IMR-90 (cell line): Measurements from ENCODE around the gene FAU. TPM values are rescaled to one million over a fixed set of nuclear protein-coding genes. Genes with fewer than 3 reads are reported as not detected.

Experiments used
- ATAC-seq: fragments of 200-7000 bp; cut with Tn5 transposase; 2 replicates; pipeline ENCODE4 v1.9.1; 2020; ENCODE audit warnings: low read depth, mild to moderate bottlenecking, moderate library complexity
- BruUV-seq: library from RNA; stranded (reverse); fragments of 400-500 nt; replicated peaks from 2 replicates; lab custom pipeline; 2021; lab: Mats Ljungman, UMichigan
- CTCF ChIA-PET: fragments of 300-600 bp; formaldehyde crosslinking; extraction: SDS; loops from one replicate; lab custom pipeline; 2021; ENCODE audit warnings: antibody characterized with exemption; lab: Yijun Ruan, JAX
- POLR2A ChIA-PET: fragments of 300-600 bp; sonication (Branson Sonifier 250); formaldehyde crosslinking; loops from one replicate; lab custom pipeline; 2022; ENCODE audit warnings: antibody characterized with exemption; ENCODE audit not compliant: unreplicated experiment; lab: Charles Lee
- DNase-seq: peaks from one replicate; pipeline ENCODE4 v3.0.0; 2013
- H2AFZ ChIP-seq: replicated peaks from 2 replicates; pipeline ENCODE3; 2013; ENCODE audit warnings: low read length, mild to moderate bottlenecking; ENCODE audit not compliant: poor library complexity
- H2AK5ac ChIP-seq: 2 replicates; pipeline ENCODE4 v1.6.1; 2013; ENCODE audit warnings: low read depth, low read length, inconsistent platforms
- H2AK9ac ChIP-seq: replicated peaks from 2 replicates; pipeline ENCODE3; 2013; ENCODE audit warnings: mild to moderate bottlenecking, low read depth, low read length, moderate library complexity; ENCODE audit not compliant: poor library complexity
- H2BK120ac ChIP-seq: 2 replicates; pipeline ENCODE4 v1.6.1; 2013; ENCODE audit warnings: low read depth, low read length, inconsistent platforms
- H2BK15ac ChIP-seq: 3 replicates; pipeline ENCODE4 v1.6.1; 2013; ENCODE audit warnings: low read depth, low read length, inconsistent platforms
- H2BK20ac ChIP-seq: 2 replicates; pipeline ENCODE4 v1.6.1; 2013; ENCODE audit warnings: low read depth, mild to moderate bottlenecking, inconsistent platforms, low read length, moderate library complexity
- H2BK5ac ChIP-seq: 2 replicates; pipeline ENCODE4 v1.6.1; 2013; ENCODE audit warnings: mild to moderate bottlenecking, low read depth, low read length, inconsistent platforms; ENCODE audit not compliant: poor library complexity, severe bottlenecking
- H3K14ac ChIP-seq: replicated peaks from 2 replicates; pipeline ENCODE4 v1.6.1; 2013; ENCODE audit warnings: low read depth, low read length, inconsistent platforms
- H3K18ac ChIP-seq: 2 replicates; pipeline ENCODE4 v1.6.1; 2013; ENCODE audit warnings: low read depth, low read length, control low read depth
- H3K23ac ChIP-seq: 2 replicates; pipeline ENCODE4 v1.6.1; 2013; ENCODE audit warnings: low read depth, low read length, inconsistent platforms
- H3K27ac ChIP-seq: 2 replicates; pipeline ENCODE4 v1.5.1; 2013; ENCODE audit warnings: mild to moderate bottlenecking, control low read depth, low read length; ENCODE audit not compliant: insufficient read depth
- H3K27me3 ChIP-seq: 2 replicates; pipeline ENCODE4 v1.6.1; 2013; ENCODE audit warnings: low read length; ENCODE audit not compliant: control insufficient read depth, insufficient read depth
- H3K36me3 ChIP-seq: 2 replicates; pipeline ENCODE4 v1.6.1; 2013; ENCODE audit warnings: low read length, mixed read lengths; ENCODE audit not compliant: control insufficient read depth, insufficient read depth
- H3K4ac ChIP-seq: 2 replicates; pipeline ENCODE4 v1.6.1; 2013; ENCODE audit warnings: low read depth, low read length, inconsistent platforms
- H3K4me1 ChIP-seq: 2 replicates; pipeline ENCODE4 v1.6.1; 2013; ENCODE audit warnings: low read length, mixed read lengths; ENCODE audit not compliant: control insufficient read depth, insufficient read depth
- H3K4me2 ChIP-seq: 2 replicates; pipeline ENCODE4 v1.6.1; 2013; ENCODE audit warnings: low read depth, mild to moderate bottlenecking, control low read depth, low read length, moderate library complexity
- H3K4me3 ChIP-seq: 2 replicates; pipeline ENCODE4 v1.5.1; 2013; ENCODE audit warnings: low read depth, mild to moderate bottlenecking, control low read depth, low read length, moderate library complexity; ENCODE audit not compliant: insufficient read depth
- H3K56ac ChIP-seq: 2 replicates; pipeline ENCODE4 v1.6.1; 2013; ENCODE audit warnings: low read length, inconsistent platforms; ENCODE audit not compliant: insufficient read depth; ENCODE audit errors: extremely low read depth
- H3K79me1 ChIP-seq, 2 experiments: 2 replicates each; pipeline ENCODE4 v1.6.1; 2013; ENCODE audit warnings: low read length in 2 of 2, inconsistent platforms in 1 of 2, low read depth in 1 of 2
- H3K9ac ChIP-seq: 2 replicates; pipeline ENCODE4 v1.6.1; 2013; ENCODE audit warnings: low read depth, low read length, control low read depth
- H3K9me1 ChIP-seq: 2 replicates; pipeline ENCODE4 v1.6.1; 2013; ENCODE audit warnings: low read length, inconsistent platforms; ENCODE audit not compliant: insufficient read depth
- H3K9me3 ChIP-seq: 2 replicates; pipeline ENCODE4 v1.6.1; 2013; ENCODE audit warnings: low read length; ENCODE audit not compliant: control insufficient read depth, insufficient read depth
- H4K20me1 ChIP-seq: 2 replicates; pipeline ENCODE4 v1.6.1; 2013; ENCODE audit warnings: low read length, inconsistent platforms; ENCODE audit not compliant: insufficient read depth
- H4K5ac ChIP-seq: 2 replicates; pipeline ENCODE4 v1.6.1; 2013; ENCODE audit warnings: mild to moderate bottlenecking, low read depth, low read length, control low read depth
- H4K8ac ChIP-seq, 2 experiments: 2 replicates each; pipeline ENCODE4 v1.6.1; 2013; ENCODE audit warnings: low read depth in 2 of 2, low read length in 2 of 2, control low read depth in 1 of 2, inconsistent platforms in 1 of 2
- H4K91ac ChIP-seq: 2 replicates; pipeline ENCODE4 v1.6.1; 2013; ENCODE audit warnings: low read depth, low read length, inconsistent platforms; ENCODE audit not compliant: insufficient read depth
- BHLHE40 ChIP-seq: fragments of 150-350 bp; IDR thresholded peaks from 2 replicates; pipeline ENCODE4 v1.6.1; 2016; ENCODE audit warnings: mild to moderate bottlenecking, low read depth, low read length
- CEBPB ChIP-seq: IDR thresholded peaks from 2 replicates; pipeline ENCODE4 v1.6.1; 2012; ENCODE audit warnings: low read depth, low read length, improper control_type of control experiment
- CHD1 ChIP-seq: IDR thresholded peaks from 2 replicates; pipeline ENCODE4 v1.6.1; 2012; ENCODE audit warnings: low read depth, low read length, improper control_type of control experiment
- CTCF ChIP-seq: conservative IDR thresholded peaks from 2 replicates; pipeline ENCODE4 v1.5.1; 2012; ENCODE audit warnings: mild to moderate bottlenecking, low read depth, low read length, improper control_type of control experiment
- FOS ChIP-seq: fragments of 150-350 bp; IDR thresholded peaks from 2 replicates; pipeline ENCODE4 v1.6.1; 2016; ENCODE audit warnings: low read depth, low read length
- MAFK ChIP-seq: IDR thresholded peaks from 2 replicates; pipeline ENCODE4 v1.6.1; 2012; ENCODE audit warnings: low read depth, low read length, improper control_type of control experiment
- MAZ ChIP-seq: IDR thresholded peaks from 2 replicates; pipeline ENCODE4 v1.6.1; 2012; ENCODE audit warnings: low read depth, mild to moderate bottlenecking, low read length, improper control_type of control experiment, moderate library complexity, borderline replicate concordance
- MXI1 ChIP-seq: IDR thresholded peaks from 2 replicates; pipeline ENCODE4 v1.6.1; 2012; ENCODE audit warnings: low read depth, mild to moderate bottlenecking, low read length, moderate library complexity, borderline replicate concordance
- NFE2L2 ChIP-seq: fragments of 150-350 bp; IDR thresholded peaks from 2 replicates; pipeline ENCODE4 v1.6.1; 2016; ENCODE audit warnings: low read depth, mild to moderate bottlenecking, low read length
- POLR2A ChIP-seq: IDR thresholded peaks from 2 replicates; pipeline ENCODE4 v1.6.1; 2012; ENCODE audit warnings: mild to moderate bottlenecking, low read depth, low read length
- RAD21 ChIP-seq: IDR thresholded peaks from 2 replicates; pipeline ENCODE4 v1.6.1; 2012; ENCODE audit warnings: low read length, improper control_type of control experiment
- RCOR1 ChIP-seq: IDR thresholded peaks from 2 replicates; pipeline ENCODE4 v1.6.1; 2012; ENCODE audit warnings: mild to moderate bottlenecking, low read length, improper control_type of control experiment; ENCODE audit not compliant: insufficient replicate concordance
- RFX5 ChIP-seq: IDR thresholded peaks from 2 replicates; pipeline ENCODE4 v1.8.0; 2012; ENCODE audit warnings: low read depth, mild to moderate bottlenecking, low read length, moderate library complexity
- SMC3 ChIP-seq: fragments of 150-350 bp; IDR thresholded peaks from 2 replicates; pipeline ENCODE4 v1.6.1; 2016; ENCODE audit warnings: low read depth, mild to moderate bottlenecking, antibody characterized with exemption, low read length, moderate library complexity
- USF2 ChIP-seq: fragments of 150-350 bp; IDR thresholded peaks from 2 replicates; pipeline ENCODE4 v1.6.1; 2017; ENCODE audit warnings: mild to moderate bottlenecking, antibody characterized with exemption, low read length, low read depth
- WGBS, 2 experiments: methylation state at CpG; one replicate each; pipeline versions ENCODE4 v1.1.5 to v1.1.7; 2013; ENCODE audit warnings: missing lambda C conversion rate in 2 of 2; ENCODE audit not compliant: insufficient read length in 1 of 2; ENCODE audit errors: extremely low coverage in 2 of 2; 5-methylcytosine and 5-hydroxymethylcytosine counted together
- dilution Hi-C: fragments of 300-500 bp; cut with HindIII; formaldehyde crosslinking; loops from one replicate; pipeline ENCODE4 v1.14.3; 2018; ENCODE audit warnings: low sequenced_read_pairs; ENCODE audit not compliant: unreplicated experiment
- in situ Hi-C: fragments of 300-500 bp; cut with MboI; formaldehyde crosslinking; loops from 3 replicates; pipeline ENCODE4 v1.14.3; 2019; ENCODE audit warnings: low sequenced_read_pairs, inconsistent platforms, mixed read lengths
- intact Hi-C: fragments of 100-400 bp; cut with micrococcal nuclease; formaldehyde crosslinking; loops from 2 replicates; pipeline ENCODE4 v1.10.0; 2022
- polyA plus RNA-seq, 3 experiments: library from polyadenylated mRNA; depleted of rRNA; stranded (reverse); fragments of >200 nt; gene quantifications; 2 replicates each; pipeline ENCODE4 v1.2.3, GENCODE V29; 2012; ENCODE audit warnings: low replicate concordance in 1 of 3
- total RNA-seq: library from RNA; depleted of rRNA; stranded (reverse); fragments of >200 nt; gene quantifications from 2 replicates; pipeline ENCODE4 v1.2.3, GENCODE V29; 2012
- TF ChIP-seq, protein P1 (sequence below): fragments of 150-350 bp; IDR thresholded peaks from 2 replicates; pipeline ENCODE4 v1.6.1; 2016; ENCODE audit warnings: low read depth, mild to moderate bottlenecking, low read length, moderate library complexity, borderline replicate concordance

Gene FAU
- total and polyA plus RNA-seq, 2 of the 4 experiments (the other 2 are of a cell fraction), result 189 to 652 TPM

GRCh38 chr11:65087827-65088226 is 34.1 kb downstream of the FAU start:
- CTCF ChIA-PET, result no interaction called here
- no peaks in the 10 kb centered on the region for H3K27me3 ChIP-seq
- no TSS peak for BruUV-seq
- peaks cover 4% of the 10 kb centered on the region; the same call in 1 of the 2 replicates for H3K4me1 ChIP-seq
- POLR2A ChIA-PET, result no interaction called here
- H3K4me2 ChIP-seq, result no peak overlapping the region
- no peak overlapping the region for H4K5ac ChIP-seq
- H3K79me1 ChIP-seq, result peaks cover 25 to 31% of the 10 kb centered on the region in 2 experiments
- no peak overlapping the region for H2AFZ ChIP-seq
- no peak overlapping the region for H3K23ac ChIP-seq
- no peaks in the 10 kb centered on the region; the same call in 1 of the 2 replicates for H4K20me1 ChIP-seq
- dilution Hi-C loops, result no loop called here
- H2AK5ac ChIP-seq, result no peak overlapping the region
- no peak overlapping the region for H2BK5ac ChIP-seq
- DNase-seq (no peak), ATAC-seq (no peak)
- intact Hi-C loops, result no loop called here
- H2BK120ac ChIP-seq, result no peak overlapping the region
- H3K9me1 ChIP-seq, result no peaks in the 10 kb centered on the region
- H3K4me3 ChIP-seq, result no peak overlapping the region
- no peak overlapping the region for H2AK9ac ChIP-seq
- TF ChIP-seq USF2 (no peak), MAFK (no peak), MXI1 (no peak), RCOR1 (no peak), FOS (no peak), RFX5 (no peak), SMC3 (no peak), CTCF (no peak), CEBPB (no peak), RAD21 (no peak), CHD1 (no peak), MAZ (no peak), BHLHE40 (no peak), NFE2L2 (no peak), POLR2A (no peak)
- TF ChIP-seq, protein P1, sequence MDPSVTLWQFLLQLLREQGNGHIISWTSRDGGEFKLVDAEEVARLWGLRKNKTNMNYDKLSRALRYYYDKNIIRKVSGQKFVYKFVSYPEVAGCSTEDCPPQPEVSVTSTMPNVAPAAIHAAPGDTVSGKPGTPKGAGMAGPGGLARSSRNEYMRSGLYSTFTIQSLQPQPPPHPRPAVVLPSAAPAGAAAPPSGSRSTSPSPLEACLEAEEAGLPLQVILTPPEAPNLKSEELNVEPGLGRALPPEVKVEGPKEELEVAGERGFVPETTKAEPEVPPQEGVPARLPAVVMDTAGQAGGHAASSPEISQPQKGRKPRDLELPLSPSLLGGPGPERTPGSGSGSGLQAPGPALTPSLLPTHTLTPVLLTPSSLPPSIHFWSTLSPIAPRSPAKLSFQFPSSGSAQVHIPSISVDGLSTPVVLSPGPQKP, result no peak
- no peak overlapping the region for H2BK15ac ChIP-seq
- no peak overlapping the region for H3K56ac ChIP-seq
- H3K36me3 ChIP-seq, result peaks cover 35% of the 10 kb centered on the region
- H3K14ac ChIP-seq, result no peak overlapping the region
- no peak overlapping the region for H4K91ac ChIP-seq
- WGBS, 2 experiments, result no CpG with 5 or more reads among the region's 15 CpGs
- H3K18ac ChIP-seq, result no peak overlapping the region
- H2BK20ac ChIP-seq, result no peak overlapping the region
- no peak overlapping the region for H3K4ac ChIP-seq
- no peak overlapping the region for H3K9ac ChIP-seq
- in situ Hi-C loops, result no loop called here
- H3K9me3 ChIP-seq, result no peaks in the 10 kb centered on the region
- H3K27ac ChIP-seq, result no peak overlapping the region
- H4K8ac ChIP-seq, result no peak overlapping the region
